Adipose tissue (tissue), 3 donors: ENCODE results near the gene ADGRB2. TPM values are rescaled to one million over a fixed set of nuclear protein-coding genes. Genes with fewer than 3 reads are reported as not detected.
"Not testable (repeated sequence)": the region's sequence is repeated elsewhere in the genome, so short reads cannot be mapped to it uniquely, and the experiment has no call there.

Experiments used
- H3K27ac ChIP-seq: one replicate; pipeline ENCODE4 v1.5.1; 2013; ENCODE audit warnings: low read depth, low read length
- WGBS, 3 donors: extraction: QIAGEN DNeasy Blood & Tissue Kit; methylation state at CpG; one replicate each; pipeline ENCODE4 v1.1.7; 2013; 5-methylcytosine and 5-hydroxymethylcytosine counted together
- polyA plus RNA-seq, 3 donors: library from polyadenylated mRNA; stranded (reverse); fragments of 200-250 nt; gene quantifications; one replicate each; pipeline ENCODE4 v1.2.3, GENCODE V29; 2013
- donor health status: healthy with polysubstance abuse.
- donor health status: Bipolar disorder and iron deficiency.
- donor health status: healthy.

Gene ADGRB2
- polyA plus RNA-seq, 3 donors, result 0.21 to 5.0 (median 1.2) TPM

DNA sequence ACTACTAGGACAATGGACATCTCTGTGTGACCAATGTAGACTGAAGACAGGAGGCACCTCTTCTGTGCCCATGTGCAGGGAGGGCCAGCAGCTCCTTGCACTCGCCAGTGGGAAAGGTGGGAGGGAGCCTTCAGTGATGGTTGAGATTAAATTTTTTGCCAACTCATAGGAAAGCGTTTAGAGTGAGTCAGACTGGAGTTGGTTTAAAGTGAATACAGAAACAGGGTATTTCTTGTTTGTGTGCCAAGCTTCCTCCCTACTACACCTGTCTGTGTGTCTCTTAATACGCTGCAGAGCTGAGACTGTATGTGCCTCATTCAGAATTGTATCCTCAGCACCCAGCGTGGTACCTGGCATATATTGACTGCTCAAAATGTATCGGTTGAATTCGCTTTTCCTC, 46.8 kb downstream of the ADGRB2 start:
- WGBS, 3 donors, result 63 to 71% (median 64%) methylated on average over 6 of the region's 6 CpGs
- no peak overlapping the region for H3K27ac ChIP-seq

- no peak overlapping the region for H3K27ac ChIP-seq
- 9 to 15% (median 13%) methylated on average over 5 to 7 of the region's 7 CpGs for WGBS, 3 donors
Observed at GRCh38 chr1:31715873-31716220, 48.3 kb downstream of the ADGRB2 start.

- WGBS, 3 donors, result 3% methylated on average over 43 to 44 of the region's 44 CpGs
Observed at GRCh38 chr1:31715087-31715872, 48.9 kb downstream of the ADGRB2 start.

GRCh38 chr1:31714442-31715086, 49.6 kb downstream of the ADGRB2 start:
- 1 to 5% (median 2%) methylated on average over 38 to 39 of the region's 39 CpGs for WGBS, 3 donors
- no peak overlapping the region for H3K27ac ChIP-seq

More at GRCh38 chr1:31715087-31715872, 48.9 kb downstream of the ADGRB2 start:
- H3K27ac ChIP-seq, result no peak overlapping the region

DNA sequence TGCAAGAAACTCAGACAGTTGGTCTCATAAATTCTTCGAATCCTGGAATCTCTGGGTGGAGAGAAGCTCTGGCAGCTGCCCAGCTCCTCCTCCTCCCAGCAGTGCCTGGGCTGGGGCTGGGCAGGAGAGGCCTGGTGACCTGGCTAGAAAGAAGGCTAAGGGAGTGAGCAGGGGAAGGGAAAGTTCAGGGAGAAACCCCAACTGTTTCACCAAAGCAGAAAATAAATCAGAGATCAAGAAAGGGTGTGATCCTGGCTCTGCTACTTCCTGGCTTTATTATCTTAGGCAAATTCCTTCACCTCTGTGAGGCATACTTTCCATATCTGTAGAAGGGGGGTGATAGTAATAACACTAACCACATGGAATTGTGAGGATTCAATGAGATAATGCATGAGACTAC, 51.5 kb downstream of the ADGRB2 start:
- H3K27ac ChIP-seq, result no peak overlapping the region
- 21 to 25% (median 25%) methylated on average over 1 of the region's 1 CpG for WGBS, 3 donors

DNA sequence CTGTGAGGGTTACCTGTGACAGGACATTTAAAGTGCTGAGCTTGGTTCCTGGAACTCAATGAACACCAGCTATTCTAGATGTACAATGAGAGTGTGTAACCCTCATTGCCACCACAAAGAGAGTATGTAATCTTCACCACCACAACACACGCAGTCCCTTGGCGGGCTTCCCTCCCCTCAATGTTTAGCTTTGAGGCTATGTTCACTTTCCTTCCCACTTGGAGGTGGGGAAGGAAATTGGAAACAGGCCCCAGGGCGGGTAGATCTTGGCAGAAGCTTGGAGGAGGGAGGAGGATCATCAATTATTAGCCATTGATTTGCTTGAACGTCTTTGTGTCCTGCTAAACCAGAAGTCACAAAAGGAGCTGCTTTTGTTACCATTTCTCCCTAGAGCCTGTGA, 52.1 kb downstream of the ADGRB2 start:
- 51 to 59% (median 56%) methylated on average over 4 of the region's 4 CpGs for WGBS, 3 donors
- no peak overlapping the region for H3K27ac ChIP-seq

DNA sequence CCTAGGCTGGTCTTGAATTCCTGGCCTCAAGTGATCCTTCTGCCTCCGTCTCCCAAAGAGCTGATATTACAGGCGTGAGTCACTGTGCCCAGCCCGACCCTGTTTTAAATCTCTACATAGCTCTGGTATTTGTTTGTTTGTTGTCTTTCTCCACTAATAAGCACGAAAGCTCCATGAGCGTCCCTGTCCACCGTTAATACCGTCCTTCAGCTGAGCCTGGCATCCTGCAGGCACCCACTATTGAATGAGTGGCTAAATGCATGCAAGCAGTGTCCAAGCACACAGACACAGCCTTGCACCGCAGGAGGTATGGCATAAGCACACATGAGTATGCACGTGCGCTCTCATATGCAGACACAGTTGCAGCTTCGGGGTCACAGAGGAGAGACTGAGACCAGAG, 55.8 kb downstream of the ADGRB2 start:
- no peak overlapping the region for H3K27ac ChIP-seq
- WGBS, 3 donors, result 83 to 88% (median 84%) methylated on average over 11 of the region's 11 CpGs

- H3K27ac ChIP-seq, result no peak overlapping the region
- WGBS, 3 donors, result 20 to 59% (median 23%) methylated on average over 5 of the region's 5 CpGs
Observed at GRCh38 chr1:31707711-31708110, 56.4 kb downstream of the ADGRB2 start.

DNA sequence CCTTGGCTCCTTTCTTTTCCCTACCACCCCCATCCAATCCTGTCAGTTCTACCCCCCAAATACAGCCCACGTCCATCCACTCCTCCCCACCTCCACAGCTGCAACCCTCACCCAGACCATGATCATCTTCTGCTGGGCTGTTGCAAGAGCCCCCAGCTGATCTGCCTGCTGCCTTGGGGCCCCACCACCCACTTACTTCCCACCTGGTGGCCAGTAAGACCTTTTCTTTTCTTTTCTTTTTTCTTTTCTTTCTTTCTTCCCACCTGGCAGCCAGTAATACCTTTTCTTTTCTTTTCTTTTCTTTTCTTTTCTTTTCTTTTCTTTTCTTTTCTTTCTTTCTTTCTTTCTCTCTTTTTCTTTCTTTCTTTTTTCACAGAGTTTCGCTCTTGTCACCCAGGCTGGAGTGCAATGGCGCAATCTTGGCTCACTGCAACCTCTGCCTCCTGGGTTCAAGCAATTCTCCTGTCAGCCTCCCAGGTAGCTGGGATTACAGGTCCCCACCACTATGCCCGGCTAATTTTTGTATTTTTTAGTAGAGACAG, 57.0 kb downstream of the ADGRB2 start:
- WGBS, 3 donors, result 77 to 86% (median 85%) methylated on average over 4 of the region's 4 CpGs
- H3K27ac ChIP-seq, result not testable (repeated sequence)

DNA sequence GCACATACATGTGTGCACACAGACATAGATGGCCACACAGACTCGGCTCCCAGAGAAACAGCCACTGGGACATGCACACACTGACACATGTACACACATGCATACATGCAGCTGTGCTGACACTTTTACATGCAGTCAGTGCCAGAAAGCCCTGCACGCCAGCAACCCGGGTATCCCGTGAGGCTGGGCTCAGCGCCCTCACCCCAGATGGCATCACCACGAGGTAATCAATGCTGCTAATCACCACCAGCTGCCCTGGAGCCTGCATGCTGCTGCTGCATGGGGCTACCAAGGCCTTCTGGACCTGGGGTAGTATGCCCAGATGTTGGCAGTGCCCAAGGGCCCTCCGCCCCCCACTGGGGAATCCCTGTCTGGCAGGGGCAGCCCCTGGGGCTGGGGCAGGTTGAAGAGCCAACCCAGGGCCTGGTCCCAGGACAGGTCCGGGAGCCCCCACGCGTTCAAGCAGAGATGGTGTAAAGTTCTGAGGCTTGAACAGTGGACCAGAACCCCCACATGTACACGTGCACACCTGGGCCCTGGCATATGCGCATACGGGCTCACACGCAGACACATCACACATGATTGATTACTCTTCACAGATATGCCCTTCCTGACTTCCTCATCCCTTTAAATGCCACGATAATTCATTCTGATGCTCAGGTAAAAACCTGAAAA, 57.6 kb downstream of the ADGRB2 start:
- no peak overlapping the region for H3K27ac ChIP-seq
- 72 to 85% (median 83%) methylated on average over 15 of the region's 15 CpGs for WGBS, 3 donors

DNA sequence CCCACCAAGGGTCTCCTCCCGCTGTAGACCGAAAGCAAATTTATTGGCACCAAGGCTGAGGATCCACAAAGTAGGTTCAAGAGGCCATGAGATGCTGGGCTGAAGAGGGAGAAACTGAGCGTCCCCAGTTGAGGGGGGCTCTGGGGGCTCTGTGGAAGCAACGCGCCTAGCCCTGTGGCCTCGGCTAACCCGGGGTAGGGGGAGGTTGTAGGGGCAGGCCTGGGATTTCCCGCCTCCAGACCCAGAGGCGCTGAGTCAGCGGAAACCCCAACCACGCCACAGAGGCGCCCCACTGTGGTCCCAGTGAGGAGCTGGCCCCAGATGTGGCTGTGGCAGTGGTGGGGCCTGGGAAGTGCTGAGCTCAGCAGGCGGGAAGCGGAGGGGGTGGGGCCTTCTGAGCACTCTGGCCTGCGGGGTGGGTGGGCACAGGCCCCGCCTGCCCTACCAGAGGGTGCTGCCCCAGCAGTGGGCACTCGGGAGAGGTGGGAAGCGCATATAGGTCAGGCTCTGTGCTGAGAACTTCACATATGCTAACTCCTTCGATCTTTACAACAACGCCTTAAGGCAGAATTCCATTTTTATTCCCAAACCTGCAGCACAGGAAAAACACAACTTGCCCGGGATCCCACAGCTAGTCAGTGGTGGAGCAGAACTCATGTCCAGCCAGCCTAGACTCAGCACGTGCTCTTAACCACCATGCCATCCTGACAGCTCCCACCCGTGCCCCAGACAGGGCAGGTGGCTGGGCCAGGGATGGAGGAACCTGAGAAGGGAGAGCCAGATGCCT, 58.9 kb downstream of the ADGRB2 start:
- H3K27ac ChIP-seq, result no peak overlapping the region
- 27 to 35% (median 32%) methylated on average over 20 to 23 of the region's 23 CpGs for WGBS, 3 donors

DNA sequence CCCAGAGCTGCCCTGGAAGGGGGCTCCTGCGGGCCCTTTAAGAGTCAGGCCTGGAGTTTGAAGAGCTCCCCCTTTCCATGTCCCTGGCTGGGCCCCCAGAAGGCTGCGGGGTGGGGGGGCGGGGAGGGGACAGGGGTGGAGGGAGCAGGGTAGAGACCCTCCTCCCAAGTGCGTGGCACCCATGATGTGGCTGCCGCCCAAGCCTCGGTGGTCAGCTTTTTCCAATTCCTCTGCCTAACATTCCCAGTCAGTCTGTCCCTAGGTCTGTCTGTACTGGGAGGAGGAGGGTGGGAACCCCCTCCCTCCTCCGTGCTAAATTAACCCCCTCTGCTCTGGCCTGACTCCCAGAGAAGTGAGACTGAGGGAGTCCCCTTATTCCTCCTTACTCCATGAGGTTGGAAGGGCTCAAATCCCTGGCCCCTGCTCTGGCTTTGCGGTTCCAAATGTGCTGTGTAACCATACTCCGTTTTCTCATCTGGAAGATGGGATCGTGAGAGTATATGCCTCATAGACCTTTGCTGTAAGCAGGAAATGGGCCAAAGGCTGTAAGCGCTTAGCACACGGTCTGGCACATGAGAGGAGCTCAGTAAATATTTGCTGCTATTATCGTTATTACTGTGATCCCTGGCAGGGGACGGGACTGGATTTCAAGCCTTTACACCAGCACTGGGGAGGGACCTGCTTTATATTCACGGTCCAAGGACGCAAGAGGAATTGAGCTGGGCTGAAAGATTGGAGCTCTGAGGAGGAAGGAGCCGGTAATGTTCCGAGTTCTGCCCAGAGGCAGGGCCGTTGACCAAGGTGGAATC, 59.7 kb downstream of the ADGRB2 start:
- 7 to 21% (median 8%) methylated on average over 18 to 19 of the region's 19 CpGs for WGBS, 3 donors
- H3K27ac ChIP-seq, result no peak overlapping the region

DNA sequence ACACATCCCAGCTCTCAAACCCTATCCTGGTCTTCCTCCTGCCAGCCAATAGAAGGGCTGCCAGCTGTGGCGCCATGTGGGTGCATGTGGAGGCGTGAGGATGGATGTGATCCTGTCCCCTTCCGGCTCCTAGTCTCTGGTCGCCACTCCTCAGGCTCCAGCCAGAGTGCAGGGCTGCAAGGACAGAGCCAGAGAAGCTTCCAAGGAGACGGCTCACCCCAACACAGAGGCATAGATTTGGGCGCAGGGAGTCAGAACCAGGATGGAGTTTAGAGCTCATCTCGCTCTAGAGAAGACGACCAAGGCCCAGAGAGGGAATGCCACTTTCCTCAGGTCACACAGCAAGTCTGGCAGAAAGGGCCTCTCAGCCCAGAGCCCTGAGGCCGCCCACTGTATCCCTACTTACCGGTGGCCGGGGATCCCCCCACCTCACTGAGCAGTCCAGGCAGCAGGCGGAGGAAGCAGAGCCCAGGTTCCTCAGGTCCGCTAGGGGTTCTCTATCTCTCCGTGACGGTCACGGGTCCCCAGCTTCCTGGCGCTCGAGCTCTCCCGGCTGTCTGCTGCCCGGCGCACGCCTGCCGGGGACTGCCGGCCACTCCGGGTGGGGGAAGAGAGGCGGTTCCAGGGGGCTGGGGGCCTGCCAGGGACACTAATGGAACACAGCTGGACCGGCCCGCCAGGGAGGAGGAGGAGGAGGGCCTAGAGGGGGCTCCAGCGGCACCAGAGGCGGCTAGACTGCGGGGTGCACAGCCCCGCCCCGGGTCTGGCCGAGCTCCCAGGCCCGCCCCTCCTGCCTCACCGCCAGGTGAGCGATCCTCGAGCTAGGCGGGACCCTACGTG, 60.5 kb downstream of the ADGRB2 start, which contains the start of gene COL16A1:
Gene COL16A1, minus strand, starts transcription at position 587 of the 840 bp plus-strand sequence. CDS start 1,824 bp downstream, outside the sequence.
- 13 to 29% (median 18%) methylated on average over 30 to 40 of the region's 40 CpGs for WGBS, 3 donors
- H3K27ac ChIP-seq, result no peak within 1 kb of the TSS

- WGBS, 3 donors, result 79 to 84% (median 80%) methylated on average over 8 of the region's 8 CpGs
- no peak overlapping the region for H3K27ac ChIP-seq
Observed at GRCh38 chr1:31702836-31703404, 61.2 kb downstream of the ADGRB2 start.

GRCh38 chr1:31701091-31701736, 62.9 kb downstream of the ADGRB2 start:
- 47 to 59% (median 47%) methylated on average over 10 of the region's 10 CpGs for WGBS, 3 donors

More at GRCh38 chr1:31701091-31701736, 62.9 kb downstream of the ADGRB2 start:
- no peak overlapping the region for H3K27ac ChIP-seq
